NCI-H128 (cell line): Measurements from ENCODE around the gene PLEKHB2.
A peak's percentile ranks its signal among the peaks of the same experiment; 100 is the strongest.
"Not testable (repeated sequence)": the region's sequence is repeated elsewhere in the genome, so short reads cannot be mapped to it uniquely, and the experiment has no call there.

Experiments used
- DNase-seq: peaks from one replicate; lab custom pipeline; 2025; ENCODE audit not compliant: unreplicated experiment; lab: John Stamatoyannopoulos, UW

The PLEKHB2 gene

GRCh38 chr2:131105156-131105949 lies at the start of gene PLEKHB2:
Gene PLEKHB2 (plus strand): TSS chr2:131105336. CDS start chr2:131120942, 15,606 bp downstream.
- DNase-seq, result peak; percentile 40

- DNase-seq, result no peak
Measured at GRCh38 chr2:131056204-131056931, 48.8 kb upstream of the PLEKHB2 start.

GRCh38 chr2:131056932-131057287 lies 48.2 kb upstream of the PLEKHB2 start:
- DNase-seq, result no peak

GRCh38 chr2:131058214-131058843 lies 46.8 kb upstream of the PLEKHB2 start:
- DNase-seq, result no peak

- DNase-seq, result no peak
Measured at GRCh38 chr2:131058920-131059319, 46.2 kb upstream of the PLEKHB2 start.

GRCh38 chr2:131063501-131064283 lies 41.4 kb upstream of the PLEKHB2 start:
- no peak for DNase-seq

- no peak for DNase-seq
Measured at GRCh38 chr2:131064589-131065512, 40.3 kb upstream of the PLEKHB2 start.

GRCh38 chr2:131067465-131068125 lies 37.5 kb upstream of the PLEKHB2 start:
- DNase-seq, result no peak

- DNase-seq, result not testable (repeated sequence)
Measured at GRCh38 chr2:131068172-131068571, 37.0 kb upstream of the PLEKHB2 start.

GRCh38 chr2:131075578-131075977 lies 29.6 kb upstream of the PLEKHB2 start:
- DNase-seq, result not testable (repeated sequence)

- DNase-seq, result no peak
Measured at GRCh38 chr2:131076707-131077106, 28.4 kb upstream of the PLEKHB2 start.

- no peak for DNase-seq
Measured at GRCh38 chr2:131077182-131077846, 27.8 kb upstream of the PLEKHB2 start.

GRCh38 chr2:131077966-131078365 lies 27.2 kb upstream of the PLEKHB2 start:
- DNase-seq, result no peak

GRCh38 chr2:131079931-131080330 lies 25.2 kb upstream of the PLEKHB2 start:
- DNase-seq, result not testable (repeated sequence)

GRCh38 chr2:131081190-131081589 lies 23.9 kb upstream of the PLEKHB2 start:
- no peak for DNase-seq

- DNase-seq, result no peak
Measured at GRCh38 chr2:131085646-131086045, 19.5 kb upstream of the PLEKHB2 start.

- no peak for DNase-seq
Measured at GRCh38 chr2:131092458-131093005, 12.6 kb upstream of the PLEKHB2 start.

GRCh38 chr2:131093006-131093695 lies 12.0 kb upstream of the PLEKHB2 start, which contains the start of gene FAM168B:
Gene FAM168B (minus strand): TSS chr2:131093460. CDS start chr2:131082646, 10,814 bp downstream.
- peak; percentile 52 for DNase-seq
